Brain microvascular endothelial cell (primary cell): ENCODE measurements around the gene FCGR2B.
"Not testable (repeated sequence)": the region's sequence is repeated elsewhere in the genome, so short reads cannot be mapped to it uniquely, and the experiment has no call there.

ENCODE experiments used
- DNase-seq: peaks from one replicate; pipeline ENCODE4 v3.0.0-alpha.2; 2020
- H3K27ac ChIP-seq: fragments of 250-450 bp; sonication (Bioruptor Pico); 2 replicates; pipeline ENCODE4 v1.5.1; 2020; ENCODE audit warnings: mild to moderate bottlenecking, moderate library complexity
- H3K27me3 ChIP-seq: fragments of 250-450 bp; sonication (Bioruptor Pico); replicated peaks from 2 replicates; pipeline ENCODE4 v1.5.1; 2020; ENCODE audit warnings: mild to moderate bottlenecking
- H3K36me3 ChIP-seq: fragments of 250-450 bp; sonication (Bioruptor Pico); replicated peaks from 2 replicates; pipeline ENCODE4 v1.5.1; 2020; ENCODE audit warnings: mild to moderate bottlenecking
- H3K4me3 ChIP-seq: 2 replicates; pipeline ENCODE4 v1.5.1; 2011; ENCODE audit warnings: low read depth, mild to moderate bottlenecking, control low read depth, low read length, moderate library complexity
- in situ Hi-C: cut with HindIII; loops from 2 replicates; pipeline ENCODE4 v1.10.0; 2017; ENCODE audit warnings: low sequenced_read_pairs, low pct_ligation_motif_present
- TF ChIP-seq, protein P1 (sequence below): IDR thresholded peaks from 2 replicates; pipeline ENCODE4 v1.5.1; 2011; ENCODE audit warnings: low read depth, mild to moderate bottlenecking, moderate library complexity, low read length, control low read depth, inconsistent platforms; ENCODE audit errors: missing control alignments

FCGR2B gene

GRCh38 chr1:161631076-161631475 is 31.9 kb upstream of the FCGR2B start, which contains the start of gene FCGR3B:
Gene FCGR3B, minus strand, starts transcription at chr1:161631176. Its CDS starts 82 bp downstream, at chr1:161631094.
- Histone ChIP-seq H3K36me3 (no peaks in the 10 kb centered on the region), H3K27ac (no peak within 1 kb of the TSS), H3K27me3 (no peaks in the 10 kb centered on the region), H3K4me3 (no peak within 1 kb of the TSS)
- TF ChIP-seq, protein P1, sequence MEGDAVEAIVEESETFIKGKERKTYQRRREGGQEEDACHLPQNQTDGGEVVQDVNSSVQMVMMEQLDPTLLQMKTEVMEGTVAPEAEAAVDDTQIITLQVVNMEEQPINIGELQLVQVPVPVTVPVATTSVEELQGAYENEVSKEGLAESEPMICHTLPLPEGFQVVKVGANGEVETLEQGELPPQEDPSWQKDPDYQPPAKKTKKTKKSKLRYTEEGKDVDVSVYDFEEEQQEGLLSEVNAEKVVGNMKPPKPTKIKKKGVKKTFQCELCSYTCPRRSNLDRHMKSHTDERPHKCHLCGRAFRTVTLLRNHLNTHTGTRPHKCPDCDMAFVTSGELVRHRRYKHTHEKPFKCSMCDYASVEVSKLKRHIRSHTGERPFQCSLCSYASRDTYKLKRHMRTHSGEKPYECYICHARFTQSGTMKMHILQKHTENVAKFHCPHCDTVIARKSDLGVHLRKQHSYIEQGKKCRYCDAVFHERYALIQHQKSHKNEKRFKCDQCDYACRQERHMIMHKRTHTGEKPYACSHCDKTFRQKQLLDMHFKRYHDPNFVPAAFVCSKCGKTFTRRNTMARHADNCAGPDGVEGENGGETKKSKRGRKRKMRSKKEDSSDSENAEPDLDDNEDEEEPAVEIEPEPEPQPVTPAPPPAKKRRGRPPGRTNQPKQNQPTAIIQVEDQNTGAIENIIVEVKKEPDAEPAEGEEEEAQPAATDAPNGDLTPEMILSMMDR: no peak
- in situ Hi-C loops: no loop called here
- no peak for DNase-seq

- in situ Hi-C loops: not testable (repeated sequence)
Measured at GRCh38 chr1:161634993-161635392, 27.9 kb upstream of the FCGR2B start.

DNA sequence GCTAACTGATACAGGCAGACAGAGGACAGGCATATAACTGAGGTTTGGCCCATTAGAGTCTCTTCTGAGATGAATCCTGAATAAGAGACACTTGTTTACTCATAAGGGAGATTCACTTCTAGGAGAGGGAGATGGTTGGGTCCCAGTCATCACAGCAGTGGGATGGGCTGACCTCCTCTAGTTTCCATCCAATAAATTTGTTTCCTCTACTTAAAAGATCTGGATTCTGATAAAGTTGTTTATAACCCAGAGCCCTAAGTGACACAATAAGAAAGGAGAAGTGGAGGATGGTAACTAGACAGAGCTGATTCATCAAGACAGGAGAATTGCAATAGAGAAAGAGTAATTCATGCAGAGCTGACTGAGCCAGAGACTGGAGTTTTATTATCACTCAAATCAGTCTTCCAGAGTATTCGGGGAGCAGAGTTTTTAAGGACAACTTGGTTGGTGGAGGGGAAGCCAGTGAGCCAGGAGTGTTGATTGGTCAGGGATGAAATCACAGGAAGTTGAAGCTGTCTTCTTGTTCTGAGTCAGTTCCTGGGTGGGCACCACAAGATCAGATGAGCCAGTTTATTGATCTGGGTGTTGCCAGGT is 26.7 kb upstream of the FCGR2B start:
- H3K36me3 ChIP-seq, DNase-seq, in situ Hi-C loops, H3K27ac ChIP-seq, H3K27me3 ChIP-seq, H3K4me3 ChIP-seq: not testable (repeated sequence)

More at GRCh38 chr1:161634993-161635392, 27.9 kb upstream of the FCGR2B start:
- not testable (repeated sequence) for H3K27me3 ChIP-seq, DNase-seq, H3K27ac ChIP-seq, H3K4me3 ChIP-seq, H3K36me3 ChIP-seq

GRCh38 chr1:161636976-161637375 is 26.0 kb upstream of the FCGR2B start:
- not testable (repeated sequence) for DNase-seq, H3K27me3 ChIP-seq, H3K27ac ChIP-seq

GRCh38 chr1:161638251-161638993 is 24.5 kb upstream of the FCGR2B start:
- H3K36me3 ChIP-seq, H3K27ac ChIP-seq, H3K4me3 ChIP-seq, H3K27me3 ChIP-seq, DNase-seq, in situ Hi-C loops: not testable (repeated sequence)

More at GRCh38 chr1:161636976-161637375, 26.0 kb upstream of the FCGR2B start:
- H3K4me3 ChIP-seq, H3K36me3 ChIP-seq, in situ Hi-C loops: not testable (repeated sequence)

GRCh38 chr1:161639203-161639602 is 23.7 kb upstream of the FCGR2B start:
- DNase-seq, in situ Hi-C loops, H3K27me3 ChIP-seq, H3K36me3 ChIP-seq, H3K4me3 ChIP-seq, H3K27ac ChIP-seq: not testable (repeated sequence)

DNA sequence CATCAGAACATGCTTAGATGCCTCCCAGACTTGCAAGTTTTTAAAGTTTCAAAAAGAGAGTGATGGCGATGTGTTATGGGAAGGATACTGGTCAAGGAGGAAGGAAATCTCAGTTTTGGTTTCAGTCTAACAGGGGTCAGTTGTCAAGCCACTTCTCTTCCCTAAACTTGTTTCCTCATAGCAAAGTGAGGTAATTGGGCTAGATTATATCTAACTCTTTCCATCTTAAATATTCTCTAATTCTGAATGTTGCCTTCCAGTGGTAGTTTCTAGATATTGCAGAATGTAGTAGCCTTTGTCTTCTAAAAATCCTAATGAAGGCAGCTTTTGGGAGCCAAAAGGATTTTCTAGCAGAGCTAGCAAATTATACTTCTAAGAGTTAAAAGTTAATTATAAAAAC is 20.2 kb upstream of the FCGR2B start:
- H3K4me3 ChIP-seq, H3K27me3 ChIP-seq, in situ Hi-C loops, H3K36me3 ChIP-seq, H3K27ac ChIP-seq, DNase-seq: not testable (repeated sequence)

- DNase-seq, in situ Hi-C loops: not testable (repeated sequence)
Measured at GRCh38 chr1:161643481-161644208, 19.3 kb upstream of the FCGR2B start.

DNA sequence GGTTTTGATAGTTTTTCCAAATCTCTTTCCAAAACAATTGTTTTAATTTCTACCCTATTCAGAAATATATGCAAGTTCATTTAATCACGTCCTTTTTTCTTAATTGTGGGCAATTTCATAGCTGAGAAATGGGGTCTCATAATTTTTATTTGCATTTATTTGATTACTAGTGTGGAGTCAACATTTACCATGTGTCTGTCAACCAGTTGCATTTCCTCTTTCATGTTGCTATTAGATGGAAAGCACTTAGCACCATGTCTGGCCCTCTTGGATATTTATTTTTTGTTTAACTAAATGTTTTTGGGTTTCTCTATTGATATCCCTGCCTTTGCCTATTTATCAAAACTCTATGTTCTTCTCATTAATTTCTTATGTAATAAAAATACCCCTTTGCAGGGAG is 18.1 kb upstream of the FCGR2B start:
- H3K27me3 ChIP-seq, DNase-seq, H3K27ac ChIP-seq, H3K36me3 ChIP-seq, in situ Hi-C loops, H3K4me3 ChIP-seq: not testable (repeated sequence)

More at GRCh38 chr1:161643481-161644208, 19.3 kb upstream of the FCGR2B start:
- not testable (repeated sequence) for H3K27ac ChIP-seq, H3K27me3 ChIP-seq, H3K4me3 ChIP-seq, H3K36me3 ChIP-seq
